Uterus (tissue), 4 donors: ENCODE measurements around the gene BRAT1. TPM values are rescaled to one million over a fixed set of nuclear protein-coding genes. Genes with fewer than 3 reads are reported as not detected.

ENCODE experiments used
- DNase-seq, 2 donors: peaks; one replicate each; pipeline ENCODE4 v3.0.0-alpha.2; 2019 to 2020
- H3K27ac ChIP-seq, 2 donors: fragments of 200-600 bp; sonication (generic); 1 replicate in 1 of 2; 2 replicates in 1 of 2; pipeline ENCODE4 v1.5.1; 2016 to 2018
- H3K27me3 ChIP-seq, 2 donors: fragments of 200-600 bp; sonication (generic); one replicate each; pipeline ENCODE4 v1.5.1; 2018 to 2019; ENCODE audit warnings: control low read depth in 1 of 2
- H3K36me3 ChIP-seq, 2 donors: fragments of 200-600 bp; sonication (generic); one replicate each; pipeline ENCODE4 v1.5.1; 2019; ENCODE audit warnings: control low read depth in 1 of 2
- H3K4me1 ChIP-seq, 2 donors: fragments of 200-600 bp; sonication (generic); one replicate each; pipeline ENCODE4 v1.5.1; 2018 to 2019; ENCODE audit warnings: control low read depth in 1 of 2
- H3K4me3 ChIP-seq, 2 donors: fragments of 200-600 bp; sonication (generic); 1 replicate in 1 of 2; 2 replicates in 1 of 2; pipeline ENCODE4 v1.5.1; 2018 to 2019; ENCODE audit warnings: mild to moderate bottlenecking in 1 of 2
- H3K9me3 ChIP-seq, 2 donors: fragments of 200-600 bp; sonication (generic); one replicate each; pipeline ENCODE4 v1.5.1; 2019; ENCODE audit warnings: control low read depth in 1 of 2
- CTCF ChIP-seq, 4 experiments: fragments of 200-600 bp in 2 of 4; fragments of 450-650 bp in 2 of 4; sonication (generic) in 2 of 4; IDR thresholded peaks; one replicate each; pipeline ENCODE4 v1.5.1; 2016 to 2019; ENCODE audit warnings: antibody characterized with exemption in 4 of 4, mild to moderate bottlenecking in 2 of 4, moderate library complexity in 1 of 4
- POLR2A ChIP-seq, 2 donors: fragments of 450-650 bp; IDR thresholded peaks; one replicate each; pipeline ENCODE4 v1.6.1; 2016; ENCODE audit warnings: antibody characterized with exemption in 2 of 2, mild to moderate bottlenecking in 1 of 2, moderate library complexity in 1 of 2
- intact Hi-C: fragments of 100-400 bp; cut with DNase I; formaldehyde crosslinking; loops from one replicate; pipeline ENCODE4 v1.15.1; 2023; ENCODE audit warnings: low total_unique reads
- total RNA-seq, 4 donors: library from RNA; depleted of rRNA in 3 of 4; stranded (reverse); fragments of >200 nt in 3 of 4; gene quantifications; one replicate each; pipeline versions ENCODE4 v1.1.0 to v1.2.4, GENCODE V29; 2014 to 2023
- donor health status: DM: yes; HTN: yes; CAD: no.

The BRAT1 gene
- total RNA-seq, 4 donors from 2014 or later = 10.3 to 44.3 (median 36.0) TPM

GRCh38 chr7:2527505-2528467, 27.5 kb downstream of the BRAT1 start:
- no peaks in the 10 kb centered on the region for H3K9me3 ChIP-seq
- H3K36me3 ChIP-seq = no peaks in the 10 kb centered on the region
- peaks cover 0 to 21% of the 10 kb centered on the region in 2 donors for H3K4me1 ChIP-seq
- no peaks in the 10 kb centered on the region for H3K27me3 ChIP-seq
- TF ChIP-seq CTCF (IDR thresholded peaks at IDR 0.05) = no peak
- no peak for TF ChIP-seq POLR2A (IDR thresholded peaks at IDR 0.05)
- intact Hi-C loops = no loop called here
- DNase-seq = no peak
- H3K4me3 ChIP-seq = no peak overlapping the region
- H3K27ac ChIP-seq = no peak overlapping the region

DNA sequence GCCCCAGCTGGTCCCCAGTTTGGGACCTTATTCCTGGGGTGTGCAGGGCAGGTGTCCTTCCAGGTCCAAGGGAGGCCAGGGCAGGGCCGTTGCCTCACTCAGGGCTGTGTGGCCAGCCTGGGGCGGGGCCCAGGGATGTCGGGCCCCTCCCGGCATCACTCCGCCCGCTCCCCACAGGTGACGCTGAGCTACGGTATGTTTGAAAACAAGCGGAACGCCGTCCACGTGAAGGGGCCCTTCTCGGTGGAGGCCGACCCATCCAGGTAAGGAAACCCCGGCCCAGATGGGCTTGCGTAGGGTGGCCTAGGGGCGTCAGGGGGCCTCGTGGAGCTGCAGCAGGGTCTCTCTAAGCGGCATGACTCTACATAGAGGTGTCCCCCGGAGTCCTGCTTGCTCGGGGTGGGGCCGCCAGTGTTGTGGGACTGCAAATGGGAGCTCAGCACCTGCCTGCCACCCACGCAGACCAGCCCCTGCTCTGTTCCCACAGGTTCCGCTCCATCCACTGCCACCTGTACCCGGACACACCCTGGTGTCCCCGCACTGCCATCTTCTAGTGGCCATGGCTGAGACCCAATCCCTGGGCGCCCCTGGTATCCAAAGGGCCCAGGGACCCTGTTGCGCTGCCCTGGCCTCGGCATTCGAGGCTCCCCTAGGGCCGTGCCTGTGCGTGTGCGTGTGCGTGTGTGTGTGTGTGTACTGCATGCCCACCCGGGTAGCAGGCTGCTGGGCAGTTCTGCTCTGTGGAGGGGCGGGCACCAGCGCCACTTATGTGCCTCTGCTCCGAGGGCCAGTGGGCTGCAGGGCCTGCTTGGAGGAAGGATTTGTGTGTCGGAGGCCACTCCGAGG, 28.4 kb downstream of the BRAT1 start:
- peaks cover 0 to 5% of the 10 kb centered on the region in 2 donors for H3K27me3 ChIP-seq
- H3K36me3 ChIP-seq = no peaks in the 10 kb centered on the region
- no peak for DNase-seq
- H3K4me1 ChIP-seq = peaks cover 0 to 22% of the 10 kb centered on the region in 2 donors
- no peak overlapping the region for H3K27ac ChIP-seq
- H3K9me3 ChIP-seq = no peaks in the 10 kb centered on the region
- no peak for TF ChIP-seq CTCF (IDR thresholded peaks at IDR 0.05)
- TF ChIP-seq POLR2A (IDR thresholded peaks at IDR 0.05) = no peak
- intact Hi-C loops = no loop called here
- H3K4me3 ChIP-seq = no peak overlapping the region

DNA sequence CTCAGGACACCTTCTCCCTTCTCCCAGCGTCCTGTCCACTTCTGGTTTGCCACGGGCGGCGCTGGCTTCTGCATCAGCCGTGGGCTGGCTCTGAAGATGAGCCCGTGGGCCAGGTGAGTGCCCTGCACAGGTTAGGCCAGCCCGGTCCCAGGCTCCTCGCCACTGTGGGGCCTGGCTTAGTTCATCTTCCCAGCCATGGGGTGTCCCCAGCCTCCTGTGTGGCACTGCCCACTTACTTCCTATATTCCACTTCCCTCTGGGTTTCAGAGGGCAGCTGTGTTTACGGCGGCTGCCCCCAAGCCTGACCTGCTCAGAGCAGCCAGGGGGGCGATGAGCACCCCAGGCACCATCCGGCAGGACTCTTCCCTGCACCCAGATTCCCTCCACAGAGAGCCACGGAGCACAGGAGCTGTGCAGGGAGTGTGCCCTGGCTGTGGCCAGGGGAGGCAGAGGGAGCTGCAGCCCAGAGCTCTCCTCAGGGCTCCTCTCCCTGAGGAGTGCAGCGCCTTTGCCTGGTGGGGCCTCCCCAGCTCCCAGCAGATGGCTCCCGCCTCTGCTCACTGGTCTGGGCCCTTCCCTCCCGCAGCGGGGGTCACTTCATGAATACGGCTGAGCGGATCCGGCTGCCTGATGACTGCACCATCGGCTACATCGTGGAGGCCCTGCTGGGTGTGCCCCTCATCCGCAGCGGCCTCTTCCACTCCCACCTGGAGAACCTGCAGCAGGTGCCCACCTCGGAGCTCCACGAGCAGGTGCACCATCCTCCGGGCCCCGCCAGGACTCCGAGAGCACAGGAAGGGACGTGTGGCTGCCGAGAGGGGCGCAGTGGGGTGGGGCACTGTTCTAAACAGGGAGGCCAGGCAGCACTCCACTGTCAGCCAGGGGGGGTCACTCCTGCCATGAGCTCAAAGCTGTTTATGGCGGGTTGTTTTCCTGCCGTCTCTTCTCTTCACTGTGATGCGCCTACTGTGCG, 29.4 kb downstream of the BRAT1 start:
- intact Hi-C loops = no loop called here
- peak overlapping the region in 1 of 2 donors; percentile 67 for H3K27ac ChIP-seq
- peaks cover 0 to 19% of the 10 kb centered on the region in 2 donors for H3K4me1 ChIP-seq
- no peak for DNase-seq
- no peaks in the 10 kb centered on the region for H3K9me3 ChIP-seq
- peaks cover 0 to 10% of the 10 kb centered on the region in 2 donors for H3K27me3 ChIP-seq
- H3K36me3 ChIP-seq = no peaks in the 10 kb centered on the region
- H3K4me3 ChIP-seq = no peak overlapping the region
- TF ChIP-seq POLR2A (IDR thresholded peaks at IDR 0.05) = no peak

DNA sequence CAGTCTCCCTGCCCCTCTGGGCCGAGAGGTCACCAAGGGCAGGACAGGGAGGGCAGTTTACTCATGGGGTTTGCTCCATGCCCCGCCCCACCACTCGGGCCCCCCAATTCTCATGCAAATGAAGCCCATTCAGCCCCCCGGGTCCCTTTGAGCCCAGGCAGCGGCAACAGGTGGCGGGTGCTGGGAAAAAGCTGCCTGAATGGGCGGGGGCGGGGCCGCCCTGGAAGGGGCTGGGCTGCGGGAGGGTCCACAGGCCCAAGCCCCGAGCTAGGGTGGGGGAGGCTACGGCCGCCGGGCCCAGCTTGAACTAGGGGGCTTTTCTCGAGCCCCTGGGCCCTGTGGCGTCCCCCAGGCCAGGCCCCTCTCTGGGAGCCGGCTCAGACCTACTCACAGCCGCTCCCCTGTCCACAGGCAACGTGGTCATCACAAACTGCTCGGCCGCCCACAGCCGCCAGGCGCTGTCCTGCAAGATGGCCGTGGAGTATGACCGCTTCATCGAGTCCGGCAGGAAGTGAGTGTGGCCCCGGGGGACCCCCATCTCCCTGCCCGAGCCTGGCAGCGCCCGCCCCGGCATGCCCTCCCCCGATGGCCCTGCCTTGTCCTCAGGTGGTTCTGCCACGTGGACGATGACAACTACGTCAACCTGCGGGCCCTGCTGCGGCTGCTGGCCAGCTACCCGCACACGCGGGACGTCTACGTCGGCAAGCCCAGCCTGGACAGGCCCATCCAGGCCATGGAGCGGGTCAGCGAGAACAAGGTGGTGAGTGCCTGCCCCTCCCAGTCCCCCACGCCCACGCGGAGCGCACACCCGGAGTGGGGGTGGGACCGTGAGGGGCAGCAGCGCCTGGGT, 30.3 kb downstream of the BRAT1 start:
- Histone ChIP-seq H3K27ac (peak overlapping the region; percentile 67), H3K36me3 (no peaks in the 10 kb centered on the region), H3K9me3 (no peaks in the 10 kb centered on the region), H3K4me1 (peaks cover 0 to 19% of the 10 kb centered on the region in 2 donors), H3K27me3 (peaks cover 0 to 10% of the 10 kb centered on the region in 2 donors), H3K4me3 (no peak overlapping the region)
- intact Hi-C loops = no loop called here
- no peak for DNase-seq
- no peak for TF ChIP-seq POLR2A (IDR thresholded peaks at IDR 0.05)
